Panc1 (cell line): Measurements from ENCODE around the gene PHPT1.

Experiments
- SIN3A ChIP-seq: IDR thresholded peaks from 2 replicates; pipeline ENCODE4 v1.6.1; 2012; ENCODE audit warnings: low read depth, mild to moderate bottlenecking, low read length, moderate library complexity, borderline replicate concordance; ENCODE audit not compliant: insufficient read depth
- TF ChIP-seq, protein P1 (sequence below): fragments of 450-650 bp; IDR thresholded peaks from 2 replicates; pipeline ENCODE4 v1.5.1; 2017; ENCODE audit warnings: mild to moderate bottlenecking

DNA sequence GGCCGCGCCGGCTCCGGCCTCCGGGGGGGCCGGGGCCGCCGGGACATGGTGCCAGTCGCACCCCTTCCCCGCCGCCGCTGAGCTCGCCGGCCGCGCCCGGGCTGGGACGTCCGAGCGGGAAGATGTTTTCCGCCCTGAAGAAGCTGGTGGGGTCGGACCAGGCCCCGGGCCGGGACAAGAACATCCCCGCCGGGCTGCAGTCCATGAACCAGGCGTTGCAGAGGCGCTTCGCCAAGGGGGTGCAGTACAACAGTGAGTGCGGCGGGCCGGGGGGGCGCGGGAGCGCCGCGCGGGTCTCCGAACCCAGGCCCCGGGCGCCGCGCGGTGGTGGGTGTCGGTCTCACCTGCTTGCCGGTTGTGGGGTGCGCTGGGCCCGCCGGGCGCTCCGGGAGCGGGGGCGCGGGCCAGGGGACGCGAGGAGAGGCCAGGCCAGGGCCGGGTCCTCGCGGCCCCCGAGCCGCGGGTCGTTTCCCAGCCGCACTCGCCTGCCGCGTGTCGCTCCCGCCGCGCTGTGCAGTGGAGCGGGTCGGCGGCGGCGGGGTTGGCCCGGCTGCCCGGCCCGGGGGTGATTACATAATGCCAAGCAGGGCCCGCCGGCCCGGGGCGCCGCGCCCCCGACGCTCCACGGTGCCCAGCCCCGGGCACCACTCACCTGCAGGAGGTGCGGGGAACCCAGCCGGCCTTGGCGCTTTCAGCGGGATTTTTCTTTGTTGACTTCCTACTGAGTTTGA lies 41.0 kb upstream of the PHPT1 start:
- TF ChIP-seq, protein P1, sequence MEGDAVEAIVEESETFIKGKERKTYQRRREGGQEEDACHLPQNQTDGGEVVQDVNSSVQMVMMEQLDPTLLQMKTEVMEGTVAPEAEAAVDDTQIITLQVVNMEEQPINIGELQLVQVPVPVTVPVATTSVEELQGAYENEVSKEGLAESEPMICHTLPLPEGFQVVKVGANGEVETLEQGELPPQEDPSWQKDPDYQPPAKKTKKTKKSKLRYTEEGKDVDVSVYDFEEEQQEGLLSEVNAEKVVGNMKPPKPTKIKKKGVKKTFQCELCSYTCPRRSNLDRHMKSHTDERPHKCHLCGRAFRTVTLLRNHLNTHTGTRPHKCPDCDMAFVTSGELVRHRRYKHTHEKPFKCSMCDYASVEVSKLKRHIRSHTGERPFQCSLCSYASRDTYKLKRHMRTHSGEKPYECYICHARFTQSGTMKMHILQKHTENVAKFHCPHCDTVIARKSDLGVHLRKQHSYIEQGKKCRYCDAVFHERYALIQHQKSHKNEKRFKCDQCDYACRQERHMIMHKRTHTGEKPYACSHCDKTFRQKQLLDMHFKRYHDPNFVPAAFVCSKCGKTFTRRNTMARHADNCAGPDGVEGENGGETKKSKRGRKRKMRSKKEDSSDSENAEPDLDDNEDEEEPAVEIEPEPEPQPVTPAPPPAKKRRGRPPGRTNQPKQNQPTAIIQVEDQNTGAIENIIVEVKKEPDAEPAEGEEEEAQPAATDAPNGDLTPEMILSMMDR, result no peak
- TF ChIP-seq SIN3A, result no peak
